Stimulated activated CD8-positive, alpha-beta memory T cell treated with anti-CD3 and anti-CD28 coated beads, Interleukin-4, amount 100 ng/mL, for 24 hours (primary cell): Measurements from ENCODE around the gene HCN3.
"Not testable (repeated sequence)": the region's sequence is repeated elsewhere in the genome, so short reads cannot be mapped to it uniquely, and the experiment has no call there.

Source experiments
- DNase-seq: peaks from one replicate; pipeline ENCODE4 v3.0.0-alpha.2; 2020; ENCODE audit warnings: low read depth

HCN3 gene

DNA sequence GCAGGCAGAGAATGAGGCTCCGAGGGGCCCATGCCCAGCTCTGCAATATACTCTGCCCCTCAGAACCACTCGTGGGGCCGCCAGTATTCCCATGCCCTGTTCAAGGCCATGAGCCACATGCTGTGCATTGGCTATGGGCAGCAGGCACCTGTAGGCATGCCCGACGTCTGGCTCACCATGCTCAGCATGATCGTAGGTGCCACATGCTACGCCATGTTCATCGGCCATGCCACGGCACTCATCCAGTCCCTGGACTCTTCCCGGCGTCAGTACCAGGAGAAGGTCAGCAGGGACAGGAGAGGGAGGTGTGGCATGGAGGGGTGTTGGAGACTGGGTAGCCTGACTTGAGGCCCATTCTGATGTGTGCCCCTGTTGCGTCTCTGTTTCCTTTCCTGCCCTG, 7.2 kb downstream of the HCN3 start:
- DNase-seq: no peak

DNA sequence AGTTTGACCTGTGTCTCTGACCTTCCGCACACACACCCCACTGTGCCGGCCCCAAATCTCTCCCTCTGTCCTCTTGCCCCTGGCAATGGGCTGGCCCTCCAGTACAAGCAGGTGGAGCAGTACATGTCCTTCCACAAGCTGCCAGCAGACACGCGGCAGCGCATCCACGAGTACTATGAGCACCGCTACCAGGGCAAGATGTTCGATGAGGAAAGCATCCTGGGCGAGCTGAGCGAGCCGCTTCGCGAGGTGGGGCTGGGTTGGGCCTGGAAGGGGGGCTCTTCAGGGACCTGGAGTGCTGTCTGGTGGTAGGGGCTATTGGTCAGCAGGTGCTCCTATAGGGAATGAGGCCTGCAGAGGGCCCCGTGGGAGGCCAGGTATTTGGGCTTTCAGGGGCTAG, 7.8 kb downstream of the HCN3 start:
- DNase-seq: no peak

DNA sequence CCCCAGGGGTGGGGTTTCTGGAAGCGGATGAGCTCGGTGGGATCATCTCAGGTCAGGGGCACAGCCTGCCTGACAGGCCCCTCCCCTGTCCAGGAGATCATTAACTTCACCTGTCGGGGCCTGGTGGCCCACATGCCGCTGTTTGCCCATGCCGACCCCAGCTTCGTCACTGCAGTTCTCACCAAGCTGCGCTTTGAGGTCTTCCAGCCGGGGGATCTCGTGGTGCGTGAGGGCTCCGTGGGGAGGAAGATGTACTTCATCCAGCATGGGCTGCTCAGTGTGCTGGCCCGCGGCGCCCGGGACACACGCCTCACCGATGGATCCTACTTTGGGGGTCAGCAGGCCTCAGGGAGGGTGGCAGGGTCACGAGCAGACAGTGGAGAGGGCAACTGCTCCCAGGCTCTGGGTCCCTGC, 8.4 kb downstream of the HCN3 start:
- DNase-seq: no peak

DNA sequence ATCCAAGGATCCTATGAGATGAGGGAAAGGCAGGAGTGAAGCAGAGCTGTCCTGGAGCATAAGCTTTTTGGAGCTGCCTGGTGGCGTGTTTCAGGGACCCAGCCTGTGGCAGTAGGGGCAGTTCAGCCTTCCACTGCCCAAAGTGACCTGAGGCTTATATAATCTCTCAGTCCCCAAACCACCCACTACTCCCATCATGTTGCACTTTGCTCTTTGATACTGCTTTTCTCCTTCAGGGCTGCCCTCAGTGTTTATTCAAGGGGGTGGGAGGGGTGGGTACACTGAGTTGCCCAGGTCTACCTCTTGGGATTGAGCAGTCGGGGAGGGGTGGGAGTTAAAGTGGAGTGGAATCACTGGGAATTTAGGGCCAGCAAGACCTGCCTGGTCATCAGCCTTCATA, 9.3 kb downstream of the HCN3 start:
- no peak for DNase-seq

DNA sequence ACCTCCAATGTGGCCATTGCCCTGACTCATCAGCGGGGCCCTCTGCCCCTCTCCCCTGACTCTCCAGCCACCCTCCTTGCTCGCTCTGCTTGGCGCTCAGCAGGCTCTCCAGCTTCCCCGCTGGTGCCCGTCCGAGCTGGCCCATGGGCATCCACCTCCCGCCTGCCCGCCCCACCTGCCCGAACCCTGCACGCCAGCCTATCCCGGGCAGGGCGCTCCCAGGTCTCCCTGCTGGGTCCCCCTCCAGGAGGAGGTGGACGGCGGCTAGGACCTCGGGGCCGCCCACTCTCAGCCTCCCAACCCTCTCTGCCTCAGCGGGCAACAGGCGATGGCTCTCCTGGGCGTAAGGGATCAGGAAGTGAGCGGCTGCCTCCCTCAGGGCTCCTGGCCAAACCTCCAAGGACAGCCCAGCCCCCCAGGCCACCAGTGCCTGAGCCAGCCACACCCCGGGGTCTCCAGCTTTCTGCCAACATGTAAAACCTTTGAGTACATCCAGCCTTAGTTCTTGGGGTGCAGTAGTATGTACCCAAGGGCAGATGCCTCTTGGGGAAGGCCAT, 10.8 kb downstream of the HCN3 start:
- no peak for DNase-seq

DNA sequence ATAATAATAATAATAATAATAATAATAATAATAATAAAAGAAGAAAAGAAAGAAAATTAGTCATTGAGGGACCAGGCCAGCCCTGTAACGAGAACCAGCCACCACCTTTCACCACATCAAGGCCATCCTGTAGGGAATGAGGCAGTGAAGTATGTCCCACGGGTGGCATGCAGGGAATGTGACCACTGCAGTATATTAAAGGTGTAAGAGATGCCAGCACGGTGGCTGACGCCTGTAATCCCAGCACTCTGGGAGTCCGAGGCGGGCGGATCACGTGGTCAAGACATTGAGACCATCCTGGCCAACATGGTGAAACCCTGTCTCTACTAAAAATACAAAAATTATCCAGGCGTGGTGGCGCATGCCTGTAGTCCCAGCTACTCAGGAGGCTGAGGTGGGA, 13.7 kb downstream of the HCN3 start:
- not testable (repeated sequence) for DNase-seq

DNA sequence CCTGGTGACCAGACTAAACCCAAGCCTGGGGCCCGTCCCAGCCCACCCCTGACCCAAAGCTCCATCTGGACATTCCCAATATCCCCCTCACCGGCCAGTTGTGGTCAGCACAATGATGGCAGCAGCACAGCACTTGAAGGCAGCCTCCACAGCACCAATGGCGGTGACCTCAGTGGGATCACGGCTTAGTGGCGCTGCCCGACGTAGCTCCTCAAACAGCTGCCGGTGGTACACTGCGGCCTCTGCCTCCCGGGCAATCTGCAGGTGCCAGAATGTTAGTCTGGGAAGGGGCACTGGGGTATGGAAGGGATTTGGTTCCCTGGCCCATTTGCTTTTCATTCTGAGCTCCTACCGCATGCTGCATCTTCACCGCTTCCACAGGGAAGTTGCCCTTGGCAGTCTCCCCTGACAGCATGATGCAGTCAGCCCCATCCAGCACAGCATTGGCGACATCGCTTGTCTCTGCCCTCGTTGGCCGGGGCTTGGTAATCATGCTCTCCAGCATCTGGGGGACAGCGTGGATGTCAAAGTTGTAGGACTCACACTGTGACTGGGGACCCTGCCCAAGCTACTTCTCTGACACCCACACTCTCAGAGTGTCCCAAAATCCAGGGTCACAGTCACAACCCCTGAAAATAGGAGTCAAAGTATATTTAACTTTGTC, 16.0 kb downstream of the HCN3 start:
- no peak for DNase-seq

DNA sequence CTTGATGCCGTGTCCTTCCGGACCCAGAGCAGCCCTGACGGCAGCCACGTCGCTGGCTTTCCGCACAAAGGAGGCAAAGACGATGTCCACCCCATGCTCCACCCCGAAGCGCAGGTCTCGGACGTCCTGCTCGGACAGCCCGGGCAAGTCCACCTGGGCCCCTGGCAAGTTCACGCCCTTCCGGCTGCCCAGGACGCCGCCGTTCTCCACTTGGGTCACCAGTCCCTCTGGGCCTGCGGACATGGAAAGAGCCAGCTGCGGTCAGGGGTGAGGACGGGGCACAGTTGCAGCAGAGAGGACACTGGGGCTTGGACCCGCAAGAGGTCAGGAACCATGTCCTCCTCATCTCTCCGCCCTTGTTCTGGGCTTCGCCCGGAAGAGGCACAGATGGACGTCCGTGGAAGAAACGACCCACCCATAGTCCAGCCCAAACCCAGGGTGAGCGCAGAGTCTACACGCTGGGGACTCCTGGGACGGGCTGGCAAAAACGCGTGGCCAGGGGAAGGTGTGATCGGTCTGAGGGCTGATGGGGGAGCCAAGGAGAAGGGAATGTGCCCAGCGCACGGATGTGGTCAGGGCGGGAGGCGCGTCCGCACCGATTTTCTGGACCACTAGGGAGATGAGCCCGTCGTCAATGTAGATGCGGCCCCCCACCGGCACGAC, 17.4 kb downstream of the HCN3 start:
- no peak for DNase-seq

DNA sequence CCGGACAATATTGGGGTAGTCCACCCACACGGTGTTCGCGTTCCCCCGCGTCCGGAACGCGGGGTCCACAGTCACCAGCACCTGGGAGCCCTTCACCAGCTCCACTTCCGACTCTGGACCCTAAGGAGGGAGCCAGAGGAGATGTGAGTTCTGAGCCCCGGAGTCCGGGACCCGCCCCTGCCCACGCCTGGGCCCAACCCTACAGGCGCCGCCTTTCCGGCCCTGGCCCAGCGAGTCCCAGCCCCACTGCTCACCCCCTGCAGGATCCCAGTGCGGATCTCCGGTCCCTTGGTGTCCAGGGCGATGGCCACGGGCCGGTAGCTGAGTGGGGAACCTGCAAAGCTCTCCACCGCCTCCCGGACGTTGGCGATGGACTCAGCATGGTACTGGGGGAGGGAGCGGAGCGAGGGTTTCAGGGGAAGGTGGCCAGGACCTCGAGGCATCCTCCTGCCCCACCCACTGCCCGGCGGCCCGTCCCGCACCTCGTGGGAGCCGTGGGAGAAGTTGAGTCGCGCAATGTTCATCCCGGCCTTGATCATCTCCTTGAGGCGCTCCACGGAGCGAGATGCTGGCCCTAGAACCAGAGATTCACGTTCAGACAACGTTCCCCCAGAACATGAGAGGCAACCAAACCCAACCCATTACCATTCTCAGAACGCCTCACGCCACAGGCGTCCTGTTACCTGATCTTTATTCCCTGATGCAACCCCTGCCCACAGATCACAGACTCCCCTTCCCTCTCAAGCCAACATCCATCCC, 18.1 kb downstream of the HCN3 start:
- no peak for DNase-seq

DNA sequence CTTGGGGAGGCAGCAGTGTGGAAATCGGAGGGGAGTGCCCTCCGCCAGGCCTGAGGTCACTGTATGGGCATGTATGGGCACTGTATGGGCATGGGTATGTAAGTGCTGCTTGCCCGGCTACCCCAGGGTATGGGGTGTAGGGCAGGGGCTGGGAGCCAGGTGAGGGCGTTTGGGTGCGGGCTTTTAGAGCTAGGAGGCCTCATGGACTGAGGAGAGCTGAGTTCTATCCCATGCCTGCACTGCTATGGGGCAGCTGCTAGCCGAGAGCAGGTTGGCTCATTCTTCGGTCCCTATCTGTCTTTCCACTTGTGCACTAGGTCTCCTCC, 18.6 kb downstream of the HCN3 start:
- no peak for DNase-seq

DNA sequence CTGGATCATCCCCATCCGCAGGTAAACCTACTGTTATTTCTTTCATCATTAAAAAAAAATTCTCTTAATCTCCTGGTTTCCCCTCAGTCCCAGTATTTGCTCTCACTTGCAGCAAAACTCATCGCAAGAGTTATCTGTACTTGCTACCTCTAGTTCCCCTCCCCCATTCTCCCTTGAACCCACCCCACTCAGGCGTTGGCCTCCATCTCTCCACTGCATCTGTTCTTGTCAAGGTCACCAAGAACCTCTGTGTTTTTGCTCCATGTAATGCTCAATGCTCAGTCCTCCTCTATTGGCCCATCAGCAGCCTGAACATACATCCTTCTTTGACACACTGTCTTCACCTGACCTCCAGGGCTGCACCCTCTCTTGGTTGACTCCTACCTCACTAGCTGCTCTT, 19.4 kb downstream of the HCN3 start:
- no peak for DNase-seq

DNA sequence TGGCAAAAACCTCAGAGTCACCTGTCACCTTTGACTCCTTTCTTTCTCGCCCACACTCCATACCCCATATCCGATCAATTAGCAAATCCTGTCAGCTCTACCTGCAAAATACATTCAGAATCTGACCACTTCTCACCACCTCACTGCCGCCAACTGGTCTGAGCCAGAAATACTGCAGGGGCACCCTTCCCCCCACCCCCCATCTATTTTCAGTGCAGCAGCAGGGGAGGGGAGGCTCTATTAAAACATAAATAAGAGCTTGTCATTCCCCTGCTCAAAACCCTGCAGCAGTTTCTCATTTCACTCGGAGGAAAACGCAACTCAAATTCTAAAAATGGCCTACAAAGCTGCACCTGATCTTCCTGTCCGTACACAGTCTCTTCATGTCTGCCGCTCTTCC, 20.1 kb downstream of the HCN3 start:
- DNase-seq: no peak

DNA sequence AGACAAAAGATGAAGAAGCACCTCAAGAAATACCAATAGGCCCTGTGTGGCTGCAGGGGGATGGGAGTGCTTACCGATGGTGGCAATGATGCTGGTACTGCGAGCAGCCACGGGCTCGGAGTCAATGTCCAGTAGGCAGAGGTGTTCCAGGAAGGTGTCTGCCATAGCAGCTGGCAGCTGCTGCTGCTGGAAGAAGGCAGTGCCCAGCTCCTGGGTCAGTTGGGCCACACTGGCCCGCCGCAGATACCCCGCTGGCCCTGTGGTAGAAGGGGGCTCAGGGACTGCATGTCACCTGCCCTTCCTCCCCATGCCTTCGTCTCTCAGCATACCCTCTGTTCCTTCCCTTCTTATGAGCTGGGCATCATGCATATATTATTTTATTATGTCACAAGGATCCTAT, 22.8 kb downstream of the HCN3 start:
- no peak for DNase-seq

DNA sequence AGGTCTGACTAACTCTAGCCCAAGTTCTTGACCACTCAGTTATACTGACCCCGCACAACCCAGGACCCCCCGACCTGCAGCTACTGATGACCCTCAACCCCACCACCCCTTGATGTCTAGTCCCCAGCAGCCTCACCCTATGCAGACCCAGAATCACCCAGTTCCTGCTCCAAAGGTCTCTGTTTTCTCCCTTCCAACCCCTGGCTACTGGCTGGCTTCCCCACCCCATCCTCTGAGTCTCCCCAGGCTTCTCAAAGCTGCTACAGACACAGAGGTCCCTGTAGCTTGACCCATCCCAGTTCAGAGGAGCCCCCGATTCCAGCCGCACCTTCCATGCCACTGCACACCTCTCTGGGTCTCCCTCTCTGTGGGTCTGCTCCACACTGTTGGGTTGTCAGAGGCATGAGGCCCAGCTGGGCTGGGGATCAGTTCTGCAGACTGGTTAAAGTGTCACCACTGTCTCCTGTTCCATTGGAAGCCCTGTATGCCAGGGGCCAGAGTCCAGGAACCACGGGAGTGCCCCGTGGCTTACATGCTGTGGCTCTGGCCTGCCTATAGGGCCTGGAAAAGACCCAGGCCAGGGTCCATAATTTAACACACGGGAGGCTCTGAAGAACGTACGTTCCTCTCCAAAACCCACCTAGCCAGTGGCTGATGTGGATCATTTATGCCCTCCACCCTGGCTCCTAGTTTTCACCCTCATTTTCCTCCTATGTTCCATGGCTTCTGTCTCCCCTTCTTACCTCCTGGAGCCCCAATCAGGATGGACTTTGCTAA, 23.5 kb downstream of the HCN3 start:
- no peak for DNase-seq

DNA sequence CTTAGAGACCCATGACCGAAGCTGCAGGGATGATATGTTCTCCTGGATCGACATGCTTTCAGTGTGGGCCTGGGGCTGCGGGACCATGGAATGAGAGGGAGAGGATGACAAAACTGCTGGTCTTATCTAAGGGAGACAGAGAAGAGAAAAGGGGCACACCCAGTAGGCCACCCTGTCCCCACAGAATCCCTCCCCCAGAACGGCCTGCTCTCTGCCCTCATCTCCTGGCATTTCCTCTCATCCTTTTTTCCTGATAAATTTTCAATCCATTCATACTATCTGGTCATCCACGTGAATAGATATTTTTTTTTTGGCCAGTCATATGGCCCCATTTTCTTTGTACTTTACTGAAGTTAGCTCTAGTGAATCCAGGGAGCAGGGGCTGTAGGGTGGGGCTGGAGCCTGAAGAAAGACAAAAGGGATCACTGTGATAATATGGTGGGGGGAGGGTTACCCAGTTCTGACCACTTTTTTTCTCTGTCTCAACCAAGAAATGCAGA, 24.1 kb downstream of the HCN3 start, which contains the start of gene PKLR:
TSS of gene PKLR (minus strand) at position 97 of the 500 bp plus-strand sequence. CDS start at position 54, 43 bp downstream.
- no peak for DNase-seq

DNA sequence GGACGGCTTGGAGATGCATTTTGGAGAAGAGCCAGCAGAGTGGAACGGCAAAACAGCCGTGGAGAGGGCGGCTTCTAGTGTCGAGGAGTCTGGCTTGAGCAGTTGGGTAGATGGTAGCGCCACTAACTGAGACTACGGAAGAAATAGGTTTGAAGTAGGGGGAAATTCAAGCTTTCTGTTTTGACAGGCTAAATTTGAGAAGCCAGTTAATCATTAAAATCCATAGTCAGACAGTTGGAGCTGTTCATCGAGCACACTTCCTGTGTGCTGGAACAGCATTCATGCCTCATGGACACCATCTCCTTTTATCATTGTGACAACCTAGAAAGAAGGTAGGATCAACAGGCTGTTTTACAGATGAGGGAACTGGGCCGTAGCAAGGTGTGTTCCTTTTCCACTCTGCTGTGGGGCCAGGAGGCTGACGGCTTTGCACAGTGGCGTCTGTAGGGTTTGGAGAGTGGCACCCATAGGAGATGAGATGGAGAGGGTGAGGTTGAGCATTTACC, 27.3 kb downstream of the HCN3 start:
- no peak for DNase-seq

DNA sequence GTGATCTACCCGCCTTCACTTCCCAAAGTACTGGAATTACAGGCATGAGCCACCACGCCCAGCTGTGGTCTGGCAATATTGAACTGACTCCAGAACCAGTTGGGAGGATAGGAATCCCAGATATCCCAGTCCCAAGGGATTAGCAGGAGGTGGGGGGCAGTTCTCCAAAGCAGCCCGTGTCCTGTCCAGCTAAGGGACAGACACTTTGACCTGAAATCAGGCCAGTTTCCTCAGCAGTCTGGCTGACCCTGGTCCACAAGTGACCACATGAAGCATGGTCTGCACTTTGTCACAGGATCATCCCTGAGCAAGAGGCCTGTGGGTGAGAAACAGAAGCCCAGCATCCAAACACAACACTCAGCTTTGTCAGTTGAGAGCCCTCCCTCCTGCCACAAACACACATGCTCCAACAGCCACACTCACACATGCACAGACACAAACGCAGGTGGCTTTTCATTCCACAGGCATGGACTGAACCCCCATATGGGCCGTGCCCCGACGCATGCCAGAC, 28.7 kb downstream of the HCN3 start:
- DNase-seq: no peak

DNA sequence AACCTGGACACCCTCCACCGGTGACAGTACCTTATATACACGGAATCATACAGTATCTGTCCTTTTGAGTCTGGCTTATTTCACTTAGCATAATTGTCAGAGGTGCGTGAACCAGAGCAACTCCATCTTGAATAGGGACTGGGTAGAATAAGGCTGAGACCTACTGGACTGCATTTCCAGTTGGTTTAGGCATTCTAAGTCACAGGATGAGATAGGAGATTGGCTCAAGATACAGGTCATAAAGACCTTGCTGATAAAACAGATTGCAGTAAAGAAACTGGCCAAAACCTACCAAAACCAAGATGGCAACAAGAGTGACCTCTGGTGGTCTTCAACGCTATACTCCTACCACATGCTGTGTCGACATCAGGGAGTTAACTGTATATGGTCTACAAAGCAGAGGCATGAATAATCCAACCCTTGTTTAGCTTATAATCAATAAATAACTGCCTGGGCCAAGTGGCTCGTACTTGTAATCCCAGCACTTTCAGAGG, 30.0 kb downstream of the HCN3 start:
- no peak for DNase-seq

DNA sequence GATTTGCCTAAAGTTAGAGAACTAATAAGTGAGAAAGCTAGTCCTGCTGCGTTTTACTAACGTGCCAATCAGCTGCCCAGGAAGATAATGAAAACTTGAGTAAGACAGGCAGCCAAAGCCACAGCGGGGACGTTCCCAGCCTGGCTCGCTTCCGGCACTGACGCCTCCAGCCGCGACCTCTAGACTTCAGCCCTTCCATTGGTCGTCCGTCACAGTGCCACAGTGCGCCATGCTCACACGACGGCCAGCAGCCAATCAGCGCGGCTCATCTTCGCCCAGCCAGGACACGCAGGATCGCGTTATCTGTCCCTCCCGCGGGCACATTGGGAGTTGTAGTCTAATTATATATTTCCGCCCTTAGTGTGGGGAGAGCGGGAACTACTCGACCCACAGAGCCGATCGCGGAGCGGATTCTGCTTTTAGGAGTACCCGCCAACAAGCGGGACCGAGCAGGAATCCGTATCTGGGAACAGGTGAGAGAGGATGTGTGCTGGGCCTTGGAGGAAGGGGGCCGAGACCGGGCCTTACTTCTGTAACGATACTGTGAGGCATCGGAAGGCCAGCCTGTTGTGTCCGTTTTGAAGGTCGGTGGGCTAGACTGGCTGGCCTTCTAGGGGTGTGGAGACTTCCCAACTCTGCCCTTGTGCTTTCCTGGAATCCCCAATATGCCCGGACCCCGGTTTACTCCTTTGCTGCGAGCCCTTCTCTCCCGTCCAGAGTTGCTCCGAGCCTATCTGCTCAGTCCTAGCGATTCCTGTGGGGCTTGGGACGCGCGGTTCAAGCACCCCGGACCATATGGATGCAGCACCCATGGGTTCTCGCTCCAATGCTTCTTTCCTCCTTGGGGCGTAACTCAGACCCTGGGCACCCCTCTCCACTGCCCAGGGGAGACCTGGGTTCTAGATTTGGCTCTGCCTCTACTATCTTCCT, 31.5 kb downstream of the HCN3 start, which contains the start of gene FDPS:
TSS of gene FDPS (plus strand) at position 374 of the 930 bp plus-strand sequence. CDS start 924 bp downstream, outside the sequence.
- peak; percentile 95 for DNase-seq

DNA sequence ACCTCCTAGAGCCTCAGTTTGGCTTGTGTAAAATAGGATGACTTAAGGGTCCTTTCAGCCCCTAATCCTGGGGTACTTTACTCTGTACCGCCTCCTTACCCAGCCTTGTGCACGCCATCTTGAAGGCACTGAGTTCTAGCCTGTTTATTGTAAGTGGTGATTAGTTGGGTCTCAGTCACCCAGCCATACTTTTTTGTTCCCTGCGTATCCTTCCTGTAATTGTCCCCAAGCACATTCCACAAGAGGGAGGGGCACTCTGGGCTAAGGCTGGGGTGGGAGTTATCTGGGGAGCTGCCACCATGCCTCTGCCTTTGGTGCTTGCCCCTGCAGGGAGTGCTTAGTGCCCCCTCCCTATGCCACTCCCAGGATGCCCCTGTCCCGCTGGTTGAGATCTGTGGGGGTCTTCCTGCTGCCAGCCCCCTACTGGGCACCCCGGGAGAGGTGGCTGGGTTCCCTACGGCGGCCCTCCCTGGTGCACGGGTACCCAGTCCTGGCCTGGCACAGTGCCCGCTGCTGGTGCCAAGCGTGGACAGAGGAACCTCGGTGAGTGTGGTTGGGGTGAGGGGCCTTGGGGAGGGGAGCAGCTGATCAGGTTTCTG, 32.3 kb downstream of the HCN3 start:
- no peak for DNase-seq
